ENCODE results near the gene GON7. TPM values are rescaled to one million over a fixed set of nuclear protein-coding genes. Genes with fewer than 3 reads are reported as not detected.

Gene GON7
- total RNA-seq, 6 experiments from 2014 or later: 7.9 to 10.1 (median 9.1) TPM

GRCh38 chr14:93230539-93230938 lies 23.7 kb upstream of the GON7 start:
- Mint-ChIP-seq H3K36me3 (ENCODE audit: low read depth) (peaks cover 10% of the 10 kb centered on the region; the same call in 1 of the 2 replicates), H3K27ac (peak overlapping the region; percentile 85; the same call in 1 of the 2 replicates), H3K4me1 (ENCODE audit: low read depth) (peaks cover 38% of the 10 kb centered on the region), H3K4me3 (peak overlapping the region; percentile 91), H3K9me3 (no peaks in the 10 kb centered on the region), H3K27me3 (ENCODE audit: insufficient read depth) (no peaks in the 10 kb centered on the region; the same call in 1 of the 2 replicates)
- DNase-seq: no peak
- TF ChIP-seq CTCF (IDR thresholded peaks at IDR 0.05): no peak

- H3K4me1 Mint-ChIP-seq (ENCODE audit: low read depth): peaks cover 20% of the 10 kb centered on the region
- no peak for TF ChIP-seq CTCF (IDR thresholded peaks at IDR 0.05)
- H3K9me3 Mint-ChIP-seq: no peaks in the 10 kb centered on the region
- no peaks in the 10 kb centered on the region for H3K27me3 Mint-ChIP-seq (ENCODE audit: insufficient read depth)
- H3K36me3 Mint-ChIP-seq (ENCODE audit: low read depth): peaks cover 10% of the 10 kb centered on the region; the same call in 1 of the 2 replicates
- no peak for DNase-seq
- H3K4me3 Mint-ChIP-seq: no peak overlapping the region
- no peak overlapping the region for H3K27ac Mint-ChIP-seq
Observed at GRCh38 chr14:93228550-93228949, 21.7 kb upstream of the GON7 start.

- H3K27ac Mint-ChIP-seq: no peak overlapping the region
- no peak for TF ChIP-seq CTCF (IDR thresholded peaks at IDR 0.05)
- no peaks in the 10 kb centered on the region for H3K9me3 Mint-ChIP-seq
- DNase-seq: no peak
- H3K4me3 Mint-ChIP-seq: no peak overlapping the region
- peaks cover 20% of the 10 kb centered on the region for H3K36me3 Mint-ChIP-seq (ENCODE audit: low read depth)
- H3K4me1 Mint-ChIP-seq (ENCODE audit: low read depth): no peaks in the 10 kb centered on the region
- no peaks in the 10 kb centered on the region for H3K27me3 Mint-ChIP-seq (ENCODE audit: insufficient read depth)
Observed at GRCh38 chr14:93223565-93223964, 16.7 kb upstream of the GON7 start.

GRCh38 chr14:93220509-93220908 lies 13.6 kb upstream of the GON7 start:
- Mint-ChIP-seq H3K36me3 (ENCODE audit: low read depth) (peaks cover 10% of the 10 kb centered on the region), H3K27ac (no peak overlapping the region), H3K4me3 (no peak overlapping the region), H3K27me3 (ENCODE audit: insufficient read depth) (no peaks in the 10 kb centered on the region), H3K9me3 (no peaks in the 10 kb centered on the region), H3K4me1 (ENCODE audit: low read depth) (no peaks in the 10 kb centered on the region)
- DNase-seq: no peak
- no peak for TF ChIP-seq CTCF (IDR thresholded peaks at IDR 0.05)

- H3K27me3 Mint-ChIP-seq (ENCODE audit: insufficient read depth): no peaks in the 10 kb centered on the region
- TF ChIP-seq CTCF (IDR thresholded peaks at IDR 0.05): peak; percentile 75
- H3K4me3 Mint-ChIP-seq: no peak overlapping the region
- H3K36me3 Mint-ChIP-seq (ENCODE audit: low read depth): peaks cover 10% of the 10 kb centered on the region
- no peak overlapping the region for H3K27ac Mint-ChIP-seq
- peak; percentile 51 for DNase-seq
- H3K9me3 Mint-ChIP-seq: no peaks in the 10 kb centered on the region
- no peaks in the 10 kb centered on the region for H3K4me1 Mint-ChIP-seq (ENCODE audit: low read depth)
Observed at GRCh38 chr14:93219103-93219726, 12.3 kb upstream of the GON7 start.

Measured in HFFc6 (cell line).